Measurements from ENCODE around the gene SLC38A9.

DNA sequence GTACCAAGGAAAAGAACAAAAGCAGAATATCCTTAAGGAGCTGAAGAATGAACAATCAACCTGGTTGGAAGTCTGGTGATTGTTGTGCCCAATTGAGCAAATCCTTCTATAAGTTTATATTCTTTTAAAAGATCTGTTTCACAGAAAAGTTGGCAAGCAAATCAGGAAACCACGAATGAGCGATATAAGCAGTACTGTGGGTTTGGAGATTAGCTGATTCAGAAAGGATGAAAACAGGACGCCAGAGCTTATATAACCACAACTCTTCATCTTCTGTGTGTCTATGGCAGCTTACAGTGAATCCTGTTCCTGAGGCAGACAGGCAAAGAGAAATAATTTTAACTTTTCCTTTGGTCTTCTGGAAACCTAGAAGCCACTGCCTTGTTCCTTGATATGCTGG lies 61.7 kb downstream of the SLC38A9 start:
- TF ChIP-seq EP300 (IDR thresholded peaks at IDR 0.05) (no peak), POLR2A (IDR thresholded peaks at IDR 0.05) (no peak)
- TF ChIP-seq, protein P1, sequence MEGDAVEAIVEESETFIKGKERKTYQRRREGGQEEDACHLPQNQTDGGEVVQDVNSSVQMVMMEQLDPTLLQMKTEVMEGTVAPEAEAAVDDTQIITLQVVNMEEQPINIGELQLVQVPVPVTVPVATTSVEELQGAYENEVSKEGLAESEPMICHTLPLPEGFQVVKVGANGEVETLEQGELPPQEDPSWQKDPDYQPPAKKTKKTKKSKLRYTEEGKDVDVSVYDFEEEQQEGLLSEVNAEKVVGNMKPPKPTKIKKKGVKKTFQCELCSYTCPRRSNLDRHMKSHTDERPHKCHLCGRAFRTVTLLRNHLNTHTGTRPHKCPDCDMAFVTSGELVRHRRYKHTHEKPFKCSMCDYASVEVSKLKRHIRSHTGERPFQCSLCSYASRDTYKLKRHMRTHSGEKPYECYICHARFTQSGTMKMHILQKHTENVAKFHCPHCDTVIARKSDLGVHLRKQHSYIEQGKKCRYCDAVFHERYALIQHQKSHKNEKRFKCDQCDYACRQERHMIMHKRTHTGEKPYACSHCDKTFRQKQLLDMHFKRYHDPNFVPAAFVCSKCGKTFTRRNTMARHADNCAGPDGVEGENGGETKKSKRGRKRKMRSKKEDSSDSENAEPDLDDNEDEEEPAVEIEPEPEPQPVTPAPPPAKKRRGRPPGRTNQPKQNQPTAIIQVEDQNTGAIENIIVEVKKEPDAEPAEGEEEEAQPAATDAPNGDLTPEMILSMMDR (IDR thresholded peaks at IDR 0.05) = no peak
